ENCODE measurements around the gene IL1R2.
"Not testable (repeated sequence)": the region's sequence is repeated elsewhere in the genome, so short reads cannot be mapped to it uniquely, and the experiment has no call there.

The IL1R2 gene

DNA sequence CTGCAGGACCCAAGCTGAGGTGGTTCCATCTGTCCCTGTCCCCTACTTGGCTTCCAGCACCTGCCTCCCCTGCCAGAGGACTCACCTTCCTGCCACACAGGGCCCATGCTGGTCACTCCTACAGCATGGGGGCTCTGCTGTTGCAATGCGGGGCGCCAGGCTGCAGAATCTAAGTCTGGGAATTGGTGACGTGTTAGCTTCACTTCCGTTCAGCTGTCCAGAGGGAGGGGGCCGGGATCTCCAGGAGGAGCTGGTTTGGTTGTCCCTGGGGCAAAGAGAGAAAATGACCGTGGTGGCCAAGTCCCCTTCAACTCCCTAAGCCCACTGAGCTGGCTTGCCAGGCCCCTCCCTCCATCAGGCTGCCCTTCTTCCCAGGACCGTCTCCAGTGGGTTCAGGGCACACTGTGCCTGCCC, 69.5 kb downstream of the IL1R2 start:
- DNase-seq (ENCODE audit: low read depth, low spot score): no peak

DNA sequence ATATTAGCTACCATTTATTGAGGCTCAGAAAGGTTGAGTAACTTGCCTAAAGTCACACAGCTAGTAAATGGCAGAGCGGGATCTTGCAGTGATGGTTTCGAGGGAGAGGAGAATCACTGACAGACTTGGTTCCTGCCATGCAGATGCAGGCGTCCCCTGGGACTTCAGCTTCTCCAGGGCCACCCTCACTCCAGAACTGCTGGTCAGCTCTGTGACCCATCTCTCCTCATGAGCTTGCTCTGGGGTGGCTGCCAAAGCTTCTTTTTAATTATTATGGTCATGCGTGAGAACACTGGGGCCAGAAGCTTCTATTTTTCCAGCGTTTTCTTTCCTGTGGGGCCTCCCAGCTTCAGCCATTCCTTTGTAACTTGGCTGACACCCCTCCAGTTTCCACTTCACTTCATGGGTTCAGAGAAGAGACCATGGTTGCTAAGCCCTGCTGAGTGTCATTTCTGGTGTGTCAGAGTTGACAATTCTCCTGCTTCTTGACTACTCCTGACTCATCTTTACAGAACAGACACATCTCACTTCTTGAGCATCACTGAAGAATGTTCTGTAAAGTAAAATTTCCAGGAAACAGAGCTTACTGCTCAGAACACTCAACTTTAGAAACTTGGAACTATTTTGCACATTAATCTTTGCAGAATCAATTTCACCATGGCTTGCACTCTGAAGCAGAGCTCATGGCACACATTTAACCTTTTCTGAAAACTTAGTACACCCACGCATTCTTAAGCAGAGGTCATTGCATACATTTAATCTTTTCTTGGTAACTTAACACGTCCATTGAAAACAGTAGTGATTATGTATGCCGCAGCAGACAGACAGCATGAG, 70.4 kb downstream of the IL1R2 start:
- no peak for DNase-seq (ENCODE audit: low read depth, low spot score)

DNA sequence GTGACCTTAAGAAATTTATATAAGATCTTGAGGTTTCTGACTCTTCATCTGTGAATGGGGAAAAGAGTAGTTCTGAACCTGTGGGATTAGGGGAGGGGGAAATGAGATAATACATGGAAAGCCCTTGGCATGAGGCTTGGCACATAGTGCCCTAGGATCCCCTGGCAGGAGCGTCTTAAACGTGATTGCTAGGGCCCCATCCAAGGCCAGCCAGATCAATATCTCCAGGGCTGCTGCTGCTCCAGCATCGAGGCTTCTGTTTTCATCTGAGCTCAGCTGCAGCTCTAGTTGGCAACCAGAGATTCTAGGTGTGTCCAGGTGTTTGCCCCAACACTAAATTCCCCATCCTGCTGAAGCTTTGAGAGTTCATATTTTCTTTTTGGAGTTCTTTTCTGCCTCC, 71.0 kb downstream of the IL1R2 start:
- DNase-seq (ENCODE audit: low read depth, low spot score): no peak

DNA sequence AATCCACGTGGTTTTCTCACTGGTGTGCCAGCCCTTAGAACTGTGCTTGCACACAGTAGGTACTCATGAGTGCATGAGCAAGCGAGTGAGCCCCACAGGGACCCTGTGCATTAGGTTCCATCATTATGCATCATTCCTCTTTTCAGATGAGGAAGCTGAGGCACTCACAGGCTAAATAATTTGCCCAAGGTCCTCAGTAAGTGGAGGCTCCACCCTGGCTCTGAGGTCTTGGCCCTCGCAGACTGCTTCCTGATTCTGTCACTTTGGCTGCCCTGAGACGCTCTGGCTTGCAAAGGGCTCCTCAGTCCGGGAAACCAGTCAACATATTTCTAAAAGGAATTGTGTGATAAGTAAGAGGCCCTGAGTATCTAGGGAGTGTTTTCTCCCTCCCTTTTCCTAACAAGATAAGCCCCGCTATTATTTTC, 71.7 kb downstream of the IL1R2 start:
- no peak for DNase-seq (ENCODE audit: low read depth, low spot score)

DNA sequence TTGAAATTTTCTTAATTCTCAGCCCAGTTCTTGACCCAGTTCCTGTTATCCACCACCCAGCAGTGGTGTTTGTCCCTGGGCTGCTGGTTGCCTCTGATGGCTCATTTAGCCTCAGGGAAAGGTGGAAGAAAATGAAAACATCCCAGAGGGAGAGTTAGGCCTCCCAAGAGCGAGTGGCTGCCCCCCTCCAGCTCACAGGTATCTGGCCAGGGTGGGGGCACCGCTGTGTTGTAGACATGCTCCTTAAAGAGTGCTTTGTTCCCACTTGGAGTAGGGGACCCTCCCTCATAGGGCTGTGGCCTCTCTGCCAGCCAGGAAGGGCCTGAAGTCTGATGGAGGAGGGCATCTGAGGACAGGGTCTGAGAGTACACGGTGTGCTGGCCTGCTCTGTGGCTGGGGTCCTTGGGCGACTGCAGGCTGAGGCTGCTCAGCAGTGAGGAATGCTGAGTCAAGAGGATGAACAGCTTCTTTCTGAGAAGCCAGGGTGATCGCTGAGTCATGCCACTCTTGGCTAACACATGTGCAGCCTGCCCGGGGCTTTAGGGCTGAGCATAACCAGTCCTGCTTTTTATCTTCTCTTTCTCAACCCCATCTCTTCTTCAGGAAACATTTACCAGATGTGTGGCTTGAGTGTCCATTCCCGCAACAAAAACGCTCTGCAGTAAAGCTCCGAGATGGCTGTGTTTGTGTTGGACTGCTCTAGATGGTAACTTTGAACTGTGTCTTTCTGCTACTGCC, 72.3 kb downstream of the IL1R2 start:
- DNase-seq (ENCODE audit: low read depth, low spot score): peak; percentile 88

DNA sequence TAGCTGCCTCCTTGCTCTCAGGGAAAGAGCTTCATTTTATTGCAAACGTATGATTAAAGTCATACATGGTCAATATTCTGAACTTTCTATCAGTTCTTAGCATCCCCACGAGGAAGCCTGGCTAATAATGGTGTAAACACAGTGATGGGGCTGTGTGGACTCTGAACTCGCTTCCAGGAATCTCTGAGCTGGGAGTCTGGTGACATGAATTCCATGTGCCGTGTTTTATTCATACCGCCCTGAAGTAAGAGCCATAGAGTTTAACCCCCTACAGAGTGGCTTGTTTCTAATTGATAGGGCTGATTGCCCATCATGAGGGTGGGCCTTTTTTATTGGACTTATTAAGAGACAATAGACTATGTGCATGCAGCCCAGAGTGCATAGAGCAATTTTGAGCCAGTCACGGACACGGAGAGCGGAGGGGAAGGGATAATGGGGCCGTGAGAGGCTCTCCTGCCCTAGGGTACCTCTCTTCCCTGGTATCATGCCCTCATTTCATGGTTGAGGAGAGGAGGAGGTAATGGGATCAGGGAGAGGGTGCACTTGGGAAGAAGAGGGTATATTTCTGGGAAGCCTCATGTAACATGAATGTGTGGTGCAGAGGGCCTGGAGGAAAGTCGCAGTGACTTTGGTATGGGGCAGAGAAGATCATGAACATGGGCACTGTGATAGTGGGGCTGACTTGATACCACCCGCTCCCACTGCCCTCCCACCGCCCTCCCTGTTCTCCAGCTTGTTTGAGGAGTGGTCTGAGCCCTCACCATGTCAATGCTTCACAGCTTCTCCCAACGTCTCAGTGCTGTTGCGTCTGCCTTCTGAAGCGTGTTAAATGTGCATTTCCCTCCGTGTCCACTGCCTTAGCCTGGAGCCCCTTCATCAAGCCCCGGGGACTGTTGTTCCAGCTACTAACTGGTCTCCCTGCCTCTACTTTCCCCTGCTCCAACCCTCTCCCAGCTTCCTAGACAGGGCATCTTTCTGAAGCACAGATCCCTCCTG, 73.2 kb downstream of the IL1R2 start:
- DNase-seq (ENCODE audit: low read depth, low spot score): no peak

DNA sequence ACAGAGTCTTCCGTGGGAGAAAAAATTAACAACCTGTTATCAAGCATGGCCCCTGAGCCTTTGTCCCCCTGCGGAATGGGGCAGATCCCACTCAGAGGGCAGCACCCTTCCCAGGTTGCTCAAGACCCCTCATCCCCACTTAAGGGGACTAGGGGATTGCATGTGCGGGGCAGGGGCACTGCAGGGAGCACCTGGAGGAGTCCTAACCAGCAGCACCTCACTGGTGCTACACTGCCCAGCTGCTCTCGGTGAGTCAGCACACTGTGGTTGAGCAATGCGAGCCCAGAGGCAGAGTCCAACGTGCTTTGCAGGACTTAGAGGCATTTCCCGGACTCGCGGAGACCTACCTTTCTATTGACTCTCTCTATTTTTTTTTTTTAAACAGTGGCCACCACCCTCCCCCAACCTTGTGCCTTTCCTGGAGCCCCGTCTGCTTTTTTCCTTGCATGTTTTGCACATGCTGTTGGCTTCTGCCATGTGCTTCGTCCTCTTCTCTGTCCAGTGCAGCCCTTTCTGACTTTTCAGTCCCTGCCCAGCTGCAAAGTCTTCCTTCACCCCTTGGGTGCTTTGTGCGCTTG, 74.0 kb downstream of the IL1R2 start:
- DNase-seq (ENCODE audit: low read depth, low spot score): no peak

DNA sequence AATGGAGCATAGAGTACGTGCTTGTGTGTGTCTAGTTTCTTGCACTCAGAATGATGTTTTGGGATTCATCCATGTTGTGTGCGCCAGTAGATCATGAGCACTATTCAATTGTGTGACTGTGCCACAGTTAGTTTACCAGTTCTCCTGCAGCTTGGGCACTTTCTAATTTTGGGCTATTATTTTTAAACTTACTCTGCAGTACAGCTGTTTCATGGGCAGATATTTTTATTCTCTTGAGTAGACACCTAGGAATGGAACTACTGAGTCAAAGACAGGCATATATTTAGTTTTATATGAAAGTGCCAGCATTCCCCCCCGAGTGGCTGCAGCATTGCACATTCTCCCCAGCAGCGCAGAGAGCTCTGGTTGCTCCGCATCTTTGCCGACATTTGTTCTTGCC, 74.8 kb downstream of the IL1R2 start:
- no peak for DNase-seq (ENCODE audit: low read depth, low spot score)

DNA sequence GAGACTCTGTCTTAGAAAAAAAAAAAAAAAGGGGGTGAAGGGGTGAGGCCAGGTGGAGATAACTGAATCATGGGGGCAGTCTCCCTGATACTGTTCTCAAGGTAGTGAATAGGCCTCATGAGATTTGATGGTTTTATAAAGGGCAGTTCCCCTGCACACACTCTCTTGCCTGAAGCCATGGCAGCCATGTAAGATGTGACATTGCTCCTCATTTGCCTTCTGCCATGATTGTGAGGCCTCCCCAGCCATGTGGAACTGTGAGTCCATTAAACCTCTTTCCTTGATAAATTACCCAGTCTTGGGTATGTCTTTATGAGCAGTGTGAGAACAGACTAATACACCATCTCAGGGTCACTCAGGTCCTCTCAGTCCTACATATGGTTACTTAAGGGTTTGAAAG, 76.4 kb downstream of the IL1R2 start:
- not testable (repeated sequence) for DNase-seq (ENCODE audit: low read depth, low spot score)

DNA sequence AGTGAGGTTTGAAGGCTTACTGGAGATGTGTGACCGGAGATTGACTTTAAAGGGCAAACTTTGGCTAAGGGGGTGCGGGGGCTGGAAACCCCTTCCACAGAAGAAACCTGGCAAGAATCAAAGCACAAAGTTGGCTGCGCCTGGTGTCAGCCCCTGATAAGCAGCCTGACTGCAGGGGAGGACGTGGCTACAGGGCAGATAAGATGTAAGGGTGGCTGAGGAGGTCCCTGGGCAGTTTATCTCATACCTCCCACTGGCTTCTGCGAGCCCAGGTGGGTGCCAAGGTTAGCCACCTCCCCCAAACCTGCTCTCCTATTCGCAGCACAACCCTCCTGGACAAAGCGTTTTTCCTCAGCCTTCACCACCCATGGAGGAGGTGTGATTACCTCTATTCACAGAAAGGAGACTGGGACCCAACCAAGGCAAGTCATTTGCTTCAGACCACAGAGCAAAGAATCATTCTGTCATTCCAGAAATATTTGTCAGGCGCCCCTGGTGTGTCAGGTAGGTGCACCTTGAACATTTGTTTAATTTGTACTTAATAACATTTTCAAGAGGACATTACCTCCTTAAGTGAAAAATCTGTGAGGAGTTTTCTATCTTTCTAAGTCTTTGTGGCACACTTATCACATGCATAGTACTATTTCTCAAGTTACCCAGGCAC, 77.7 kb downstream of the IL1R2 start:
- DNase-seq (ENCODE audit: low read depth, low spot score): no peak

DNA sequence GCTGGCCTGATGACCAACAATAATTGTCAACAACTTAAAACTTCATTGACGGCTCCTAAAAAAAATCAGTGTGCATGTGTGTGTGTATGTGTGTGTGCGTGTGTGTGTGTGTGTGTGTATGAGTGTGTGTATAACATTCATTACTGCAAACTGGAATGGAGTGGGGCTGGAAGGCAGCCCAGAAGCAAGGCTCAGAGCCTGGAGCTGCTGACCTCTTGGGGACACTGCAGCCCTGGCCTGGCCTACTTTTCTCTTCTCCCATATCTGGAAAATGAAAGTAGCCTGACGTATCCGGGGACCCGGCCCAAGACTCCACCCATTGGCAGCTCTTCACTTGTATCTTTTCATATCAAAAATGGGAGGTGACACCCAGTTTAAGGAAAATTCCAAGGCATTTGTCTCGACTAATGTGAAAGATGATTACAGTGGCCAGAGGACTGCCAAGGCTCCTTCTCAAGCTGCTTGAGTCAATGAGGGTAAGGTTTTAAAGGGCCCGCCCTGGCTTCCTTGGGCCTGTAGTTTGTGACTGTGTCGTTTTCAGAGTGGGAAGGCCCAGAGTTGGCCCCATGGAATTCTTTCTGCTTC, 78.4 kb downstream of the IL1R2 start:
- DNase-seq (ENCODE audit: low read depth, low spot score): no peak

DNA sequence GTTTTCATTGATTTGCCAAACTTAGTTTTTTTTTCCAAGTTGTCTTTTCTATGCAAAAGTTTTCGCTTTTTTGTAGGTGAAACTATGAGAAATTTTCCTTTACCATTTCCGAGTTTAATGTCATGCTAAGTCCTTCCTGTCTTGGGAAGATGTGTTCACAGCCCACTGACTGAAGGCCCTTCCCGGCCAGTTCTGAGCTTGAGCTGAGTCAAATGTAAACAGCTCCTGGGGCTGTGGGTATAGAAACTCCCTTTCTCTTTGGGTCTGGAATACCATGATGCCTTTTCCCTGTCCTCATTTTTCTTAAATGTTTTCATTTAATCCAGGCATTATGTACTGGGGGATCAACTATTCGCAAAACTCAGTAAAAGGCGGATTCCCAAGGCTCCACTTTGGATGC, 81.0 kb downstream of the IL1R2 start:
- DNase-seq (ENCODE audit: low read depth, low spot score): no peak

DNA sequence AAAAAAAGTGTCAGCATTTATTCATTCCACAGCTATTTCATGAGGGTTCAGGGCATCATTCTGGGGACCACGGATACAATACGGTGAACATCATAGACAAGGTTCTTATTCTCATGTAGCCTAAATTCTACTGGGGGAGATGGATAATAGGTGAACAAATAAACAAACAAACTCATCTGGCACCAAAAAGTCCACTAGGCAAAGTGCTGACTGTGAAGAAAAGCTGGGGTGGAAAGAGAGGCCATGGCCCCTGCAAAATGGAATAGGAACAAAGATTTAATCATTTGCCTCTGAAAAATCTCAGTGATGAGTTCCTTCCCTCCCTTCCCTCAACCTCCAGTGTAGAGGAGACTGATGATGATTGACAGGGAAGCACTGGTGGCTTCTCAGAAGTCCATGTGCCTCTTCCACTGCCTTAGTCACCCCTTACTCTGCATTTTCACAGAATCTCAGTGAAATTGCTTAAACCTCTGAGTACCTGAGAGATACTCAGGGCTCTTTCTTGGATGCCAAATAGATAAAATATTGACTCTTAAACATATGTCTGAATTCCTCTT, 81.5 kb downstream of the IL1R2 start:
- no peak for DNase-seq (ENCODE audit: low read depth, low spot score)

DNA sequence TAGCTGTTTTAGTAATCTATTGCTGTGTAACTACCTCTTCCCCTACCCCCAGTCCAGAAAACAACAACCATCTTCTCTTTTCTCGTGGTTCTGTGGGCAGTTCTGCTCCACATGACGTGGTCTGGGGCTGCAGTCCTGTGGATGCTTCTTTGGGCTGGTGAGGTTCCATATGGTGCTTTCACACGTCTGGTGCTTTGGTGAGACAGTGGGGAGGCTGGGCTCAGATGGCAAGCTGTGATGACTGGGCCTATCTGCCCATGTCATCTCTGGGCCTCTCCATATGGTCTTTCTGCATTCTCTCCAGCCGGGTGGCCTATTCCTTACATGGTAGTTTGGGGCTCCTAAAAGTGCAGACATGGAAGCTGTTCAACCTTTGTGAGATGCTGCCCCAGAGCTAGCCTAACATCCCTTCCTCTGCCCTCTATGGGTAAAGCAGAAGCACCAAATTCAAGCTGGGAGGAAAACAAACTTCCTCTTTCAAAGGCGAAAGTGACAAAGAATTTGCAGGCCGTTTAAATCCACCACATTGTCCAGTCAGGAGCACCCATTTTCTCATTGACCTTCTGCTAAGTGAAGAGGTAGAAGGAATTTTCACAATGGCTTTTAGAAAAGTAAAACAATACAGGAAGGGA, 82.5 kb downstream of the IL1R2 start:
- DNase-seq (ENCODE audit: low read depth, low spot score): no peak

DNA sequence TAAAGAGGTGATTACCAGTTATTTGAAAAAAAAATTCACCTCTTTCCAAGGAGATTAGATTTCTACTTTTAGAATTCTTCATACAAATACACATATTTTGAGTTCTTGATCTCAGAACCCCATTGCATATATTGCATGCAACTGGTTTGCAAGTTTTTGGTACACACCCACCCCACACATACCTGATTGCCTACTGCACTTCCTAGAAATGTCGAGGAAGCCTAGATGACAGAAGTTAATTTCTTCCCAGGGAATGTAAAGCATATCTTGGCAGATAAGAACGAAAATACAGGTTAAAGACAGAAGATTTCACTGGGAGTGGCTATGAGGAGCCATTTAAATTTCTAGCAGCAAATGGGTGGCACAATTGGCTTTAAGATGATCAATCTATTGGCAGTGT, 83.7 kb downstream of the IL1R2 start:
- DNase-seq (ENCODE audit: low read depth, low spot score): no peak

DNA sequence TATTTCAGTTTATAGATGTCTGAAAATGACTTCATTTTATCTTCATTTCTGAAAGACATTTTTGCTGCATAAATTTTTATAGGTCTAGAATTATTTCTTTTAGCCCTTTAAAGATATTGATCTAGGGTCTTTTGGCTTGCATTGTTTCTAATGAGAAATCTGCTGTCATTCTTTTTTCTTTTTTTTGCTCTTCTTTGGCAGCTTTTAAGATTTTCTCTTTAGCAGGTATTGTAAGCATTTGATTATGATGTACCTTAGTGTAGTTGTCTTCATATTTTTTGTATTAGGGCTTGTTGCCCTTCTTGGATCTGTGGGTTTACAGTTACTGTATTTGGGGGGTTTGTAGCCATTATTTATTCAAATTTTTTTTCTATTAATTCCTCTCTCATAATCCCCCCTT, 84.8 kb downstream of the IL1R2 start:
- DNase-seq (ENCODE audit: low read depth, low spot score): no peak

All from brain pericyte (primary cell).